HUDEP-2 (cell line): ENCODE measurements around the gene AGBL4.

Experiments used
- DNase-seq, 76 experiments: peaks; one replicate each; lab custom pipeline; 2025; ENCODE audit not compliant: unreplicated experiment in 76 of 76; lab: John Stamatoyannopoulos, UW

The AGBL4 gene

GRCh38 chr1:48570568-48570967, 1453.2 kb downstream of the AGBL4 start:
- no peak for DNase-seq

- DNase-seq: no peak
Measured at GRCh38 chr1:48568501-48568900, 1455.3 kb downstream of the AGBL4 start.

GRCh38 chr1:48566492-48566891, 1457.3 kb downstream of the AGBL4 start:
- DNase-seq: no peak

DNA sequence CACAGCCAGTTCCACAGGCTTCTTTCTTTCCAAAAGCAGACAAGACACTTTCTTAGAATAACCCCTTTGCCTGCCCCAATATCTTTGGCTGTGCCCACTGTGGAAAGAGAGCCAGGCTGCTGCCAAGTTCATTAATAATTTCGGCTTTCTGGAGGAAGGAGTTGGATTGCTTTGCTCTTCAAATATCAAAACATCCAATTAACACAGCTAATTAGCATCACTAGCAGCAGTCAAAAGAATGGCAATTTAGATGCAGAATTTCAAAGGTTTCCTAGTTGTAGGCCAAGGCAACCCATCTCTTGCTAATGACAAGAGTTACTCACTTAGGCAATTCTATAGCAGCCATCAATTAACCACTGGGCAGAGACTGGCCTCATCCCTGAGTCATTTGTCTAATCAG, 1460.7 kb downstream of the AGBL4 start:
- DNase-seq: no peak

DNA sequence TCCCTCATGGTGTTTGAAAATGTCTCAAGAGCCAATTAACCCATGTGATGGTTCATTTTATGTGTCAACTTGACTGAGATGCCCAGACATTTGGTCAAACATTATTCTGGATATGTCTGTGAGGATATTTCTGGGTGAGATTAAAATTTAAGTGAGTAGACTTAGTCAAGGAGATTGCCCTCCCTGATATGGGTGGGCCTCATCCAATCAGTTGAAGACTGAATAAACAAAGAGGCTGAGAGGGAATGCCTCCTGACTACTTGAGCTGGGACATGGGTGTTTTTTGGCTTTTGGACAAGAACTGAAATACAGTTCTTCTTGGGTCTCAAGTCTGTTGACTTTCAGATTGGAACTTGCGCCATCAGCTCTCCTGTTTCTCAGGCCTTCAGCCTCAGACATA, 1462.3 kb downstream of the AGBL4 start:
- DNase-seq: no peak

- no peak for DNase-seq
Measured at GRCh38 chr1:48560577-48560976, 1463.2 kb downstream of the AGBL4 start.

- no peak for DNase-seq
Measured at GRCh38 chr1:48560116-48560515, 1463.6 kb downstream of the AGBL4 start.

DNA sequence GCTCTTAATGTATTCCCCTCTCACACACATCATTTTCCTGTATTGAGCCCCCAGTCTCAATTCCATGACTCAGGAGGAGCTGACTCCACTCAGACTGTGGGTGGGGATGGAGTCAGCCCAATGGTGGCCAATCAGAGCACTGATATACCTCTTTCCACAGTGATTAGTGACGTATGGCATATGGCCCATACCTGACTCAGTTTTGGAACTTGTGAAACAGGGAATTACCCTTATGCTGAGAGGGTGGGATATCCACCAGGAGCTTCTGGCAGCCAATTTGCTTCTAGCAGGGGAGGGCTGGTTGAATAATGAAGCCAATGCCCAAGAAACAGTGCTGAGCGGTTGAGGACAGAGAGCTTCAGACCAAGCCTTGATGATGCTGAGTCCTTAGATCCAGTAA, 1465.4 kb downstream of the AGBL4 start:
- no peak for DNase-seq

DNA sequence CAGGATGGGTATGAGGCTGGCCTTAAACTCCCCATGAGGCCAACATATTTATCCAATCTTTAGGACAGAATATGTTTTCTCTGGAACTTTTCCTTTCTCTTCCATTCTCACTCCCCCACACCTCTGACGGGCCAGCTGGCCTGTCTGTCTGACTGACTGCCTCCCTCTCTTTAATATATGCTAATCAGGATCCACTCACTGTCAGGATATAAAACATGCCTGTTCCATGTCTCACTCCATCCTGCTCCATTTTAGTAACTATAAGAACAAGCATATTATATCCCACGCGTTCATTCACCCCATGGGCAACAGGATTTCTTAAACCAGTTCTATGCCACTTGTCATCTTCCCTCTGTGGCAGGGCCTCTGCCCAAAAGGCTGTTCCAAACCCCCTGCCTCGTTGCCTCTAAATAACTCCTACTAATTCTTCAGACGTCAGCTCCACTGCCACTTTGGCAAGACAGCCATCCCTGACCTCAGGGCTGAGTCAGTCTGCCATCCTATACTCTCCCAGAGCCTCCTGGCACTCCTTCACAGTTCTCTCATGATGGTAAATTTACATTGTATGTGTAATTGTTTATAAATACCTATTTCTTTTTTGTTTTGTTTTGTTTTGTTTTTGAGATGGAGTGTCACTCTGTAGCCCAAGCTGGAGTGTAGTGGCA, 1467.4 kb downstream of the AGBL4 start:
- no peak for DNase-seq

- no peak for DNase-seq
Measured at GRCh38 chr1:48555271-48555670, 1468.5 kb downstream of the AGBL4 start.

GRCh38 chr1:48552903-48553606, 1470.7 kb downstream of the AGBL4 start:
- no peak for DNase-seq

DNA sequence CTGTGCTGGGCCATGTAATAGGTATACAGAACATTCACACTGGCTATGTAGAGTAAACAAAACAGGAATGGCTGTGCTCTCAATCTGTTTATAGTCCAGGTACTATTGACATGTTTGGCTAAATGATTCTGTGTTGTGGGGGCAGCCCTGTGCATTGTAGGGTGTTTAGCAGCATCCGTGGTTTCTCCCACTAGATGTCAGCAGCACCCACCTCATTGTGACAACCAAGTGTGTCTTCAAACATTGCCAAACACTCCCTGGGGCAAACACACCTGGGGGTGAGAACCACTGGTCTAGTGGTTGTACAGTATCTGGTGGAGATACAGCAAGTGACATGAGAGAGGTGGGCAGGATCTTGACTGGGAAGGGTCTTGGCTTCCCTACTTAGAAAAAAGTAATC, 1471.3 kb downstream of the AGBL4 start:
- peak in 2 of 76 experiments; percentile 0 for DNase-seq

- no peak for DNase-seq
Measured at GRCh38 chr1:48548985-48549384, 1474.8 kb downstream of the AGBL4 start.

DNA sequence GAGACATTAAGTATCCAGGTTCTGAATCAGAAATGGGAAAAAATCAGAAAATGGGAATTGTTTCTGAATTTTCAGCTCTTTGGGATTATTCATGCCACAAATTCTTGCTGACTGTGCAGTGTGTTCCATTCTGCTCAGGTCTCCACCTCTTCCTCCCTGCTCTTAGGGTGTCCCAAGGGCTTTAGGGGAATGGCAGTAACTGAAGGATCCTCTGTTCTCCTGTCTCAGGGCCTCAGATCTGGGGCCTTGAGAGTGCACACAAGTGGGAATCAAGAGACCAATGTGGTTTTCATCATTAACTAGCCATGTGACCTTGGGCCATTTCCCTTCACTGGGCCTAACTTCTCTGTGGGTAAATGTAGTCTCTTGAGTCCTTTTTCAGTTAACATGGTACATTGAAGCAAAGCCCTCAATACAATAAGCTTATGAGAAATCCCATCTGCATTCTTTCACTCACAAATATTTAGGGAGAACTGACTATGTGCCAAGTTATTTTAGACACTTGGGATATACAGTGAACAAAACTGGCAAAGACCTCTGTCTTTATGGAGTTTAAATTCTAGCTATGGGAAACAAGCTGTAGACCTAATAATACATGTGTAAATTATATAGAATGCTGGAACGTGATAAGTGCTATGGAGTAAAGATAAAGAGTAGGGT, 1476.1 kb downstream of the AGBL4 start:
- no peak for DNase-seq

DNA sequence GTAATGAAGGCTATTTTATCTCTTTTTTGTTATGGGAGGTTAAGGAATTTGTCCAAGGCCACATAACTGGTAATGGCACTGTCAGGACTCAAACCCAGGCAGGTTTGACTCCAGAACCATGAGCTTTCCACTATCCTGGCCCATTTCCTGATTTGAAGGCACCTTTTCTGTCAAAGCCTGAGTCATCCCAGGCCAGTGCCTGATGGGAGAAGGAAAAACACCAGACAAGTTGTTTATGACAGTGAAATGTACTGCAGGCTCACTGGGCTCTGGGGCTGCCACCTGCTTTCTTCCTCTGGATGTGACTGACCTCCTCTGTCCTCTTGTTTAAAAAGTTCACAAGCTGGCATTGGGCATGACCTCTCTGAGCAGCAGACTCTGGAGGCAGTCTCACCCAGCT, 1479.9 kb downstream of the AGBL4 start:
- no peak for DNase-seq

GRCh38 chr1:48540587-48540986, 1483.2 kb downstream of the AGBL4 start:
- DNase-seq: no peak

GRCh38 chr1:48536477-48536876, 1487.3 kb downstream of the AGBL4 start:
- no peak for DNase-seq

- no peak for DNase-seq
Measured at GRCh38 chr1:48532976-48533375, 1490.8 kb downstream of the AGBL4 start.

GRCh38 chr1:48530727-48531351, 1492.9 kb downstream of the AGBL4 start:
- peak in 57 of 76 experiments; percentile 1 to 72 (median 26) for DNase-seq

GRCh38 chr1:48527051-48527450, 1496.7 kb downstream of the AGBL4 start:
- no peak for DNase-seq

DNA sequence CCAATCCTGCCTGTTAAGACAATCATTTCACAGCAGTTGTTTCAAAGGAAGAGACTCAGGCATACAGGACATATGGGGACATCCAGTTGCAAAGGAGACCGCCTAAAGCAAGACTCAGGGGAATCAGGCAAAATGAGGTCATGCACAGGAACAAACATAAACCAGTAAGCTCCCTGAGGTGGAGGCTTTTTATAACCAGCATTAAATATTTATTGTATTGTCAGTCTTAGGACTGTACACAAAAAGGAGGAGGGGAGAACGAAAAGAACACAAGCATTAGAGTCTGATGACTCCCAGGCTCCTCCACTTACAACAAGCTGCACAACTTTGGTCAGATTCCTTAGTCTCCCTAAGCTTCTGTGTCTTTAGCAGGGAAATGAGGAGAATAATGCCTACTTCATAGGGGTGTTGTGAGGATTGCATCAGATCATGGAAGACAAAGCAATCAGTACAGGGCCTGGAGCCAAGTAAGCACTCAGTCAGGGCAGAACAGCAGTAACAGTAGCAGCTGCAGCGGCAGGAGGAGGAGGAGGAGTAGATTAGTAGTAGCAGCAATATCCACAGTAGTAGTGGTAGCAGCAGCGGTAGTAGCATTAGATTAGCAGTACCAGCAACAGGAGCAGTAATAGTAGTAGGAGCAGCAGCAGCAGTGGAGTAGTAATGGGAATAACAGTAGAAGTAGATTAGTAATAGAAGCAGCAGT, 1497.6 kb downstream of the AGBL4 start:
- DNase-seq: no peak
